ENCODE measurements around the gene PLCB1. TPM values are rescaled to one million over a fixed set of nuclear protein-coding genes. Genes with fewer than 3 reads are reported as not detected.
A peak's percentile ranks its signal among the peaks of the same experiment; 100 is the strongest.

The PLCB1 gene
- polyA plus RNA-seq, 4 donors, result 39.1 to 53.5 (median 46.3) TPM

DNA sequence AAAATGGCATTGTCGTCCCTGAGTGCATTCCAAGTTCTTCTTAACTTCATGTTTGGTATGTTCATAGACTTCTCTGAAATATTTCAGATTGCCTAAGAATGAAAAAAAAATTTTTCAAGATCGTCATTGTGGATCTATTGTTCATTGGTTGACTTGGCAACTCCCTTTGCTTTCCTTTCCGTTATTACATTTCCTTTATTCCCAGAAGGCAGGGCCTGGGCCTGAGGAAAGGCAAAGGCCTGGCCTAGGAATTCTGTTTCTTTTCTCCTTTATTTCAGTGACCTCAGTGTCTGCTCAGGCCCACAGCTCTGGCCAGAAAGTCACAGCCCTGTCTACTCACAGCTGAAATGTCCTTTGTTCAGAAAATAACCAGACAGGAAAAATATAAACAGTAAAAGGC is 535.2 kb downstream of the PLCB1 start:
- no peak for DNase-seq (ENCODE audit: low read depth in 4 of 4, low spot score in 3 of 4)

DNA sequence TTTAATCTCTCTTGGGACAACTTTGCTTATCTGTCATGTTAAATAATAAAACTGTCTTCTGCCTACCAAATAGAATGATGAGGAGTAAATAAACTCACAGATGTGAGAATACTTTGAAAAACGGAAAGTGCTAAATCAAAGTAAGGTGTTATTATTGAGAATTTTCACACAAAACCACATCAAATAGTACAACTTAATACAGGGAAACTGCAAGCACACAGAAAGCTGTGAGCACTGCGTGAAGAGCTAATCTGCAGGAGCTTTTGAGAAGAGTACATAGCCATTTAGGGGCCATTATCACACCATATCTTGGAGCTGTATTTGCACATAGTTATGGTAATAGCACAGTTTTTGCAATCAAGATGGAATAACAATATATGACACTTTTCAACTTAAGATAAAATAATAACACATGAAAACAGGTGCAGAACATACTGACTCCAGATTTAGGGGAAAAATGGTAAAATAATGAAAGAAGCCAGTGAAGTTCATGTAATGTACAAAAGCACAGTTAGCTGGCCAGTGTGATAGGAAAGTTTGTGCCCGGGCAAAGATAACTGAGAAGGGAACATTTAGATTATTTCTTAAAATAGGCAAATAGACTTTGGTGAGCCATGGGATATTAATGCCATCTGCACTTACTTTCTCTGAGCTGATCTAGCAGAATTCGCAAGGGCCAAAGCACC is 538.3 kb downstream of the PLCB1 start:
- DNase-seq (ENCODE audit: low read depth in 4 of 4, low spot score in 3 of 4), result no peak

DNA sequence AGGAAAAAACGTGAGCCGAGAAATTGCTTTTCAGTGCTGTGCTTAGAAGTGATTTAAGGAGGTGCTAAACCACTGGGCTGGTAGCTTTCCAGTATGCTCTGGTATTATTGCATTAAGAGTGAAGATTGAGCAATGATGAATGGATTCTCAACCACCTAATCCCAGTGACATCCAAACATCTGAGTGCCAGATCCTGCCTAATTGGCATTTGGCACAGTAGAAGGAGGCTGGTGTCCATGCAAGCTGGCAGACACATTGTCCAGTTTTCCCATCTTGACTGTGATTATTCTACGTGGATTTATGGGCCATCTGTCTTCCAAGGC is 538.8 kb downstream of the PLCB1 start:
- no peak for DNase-seq (ENCODE audit: low read depth in 4 of 4, low spot score in 3 of 4)

DNA sequence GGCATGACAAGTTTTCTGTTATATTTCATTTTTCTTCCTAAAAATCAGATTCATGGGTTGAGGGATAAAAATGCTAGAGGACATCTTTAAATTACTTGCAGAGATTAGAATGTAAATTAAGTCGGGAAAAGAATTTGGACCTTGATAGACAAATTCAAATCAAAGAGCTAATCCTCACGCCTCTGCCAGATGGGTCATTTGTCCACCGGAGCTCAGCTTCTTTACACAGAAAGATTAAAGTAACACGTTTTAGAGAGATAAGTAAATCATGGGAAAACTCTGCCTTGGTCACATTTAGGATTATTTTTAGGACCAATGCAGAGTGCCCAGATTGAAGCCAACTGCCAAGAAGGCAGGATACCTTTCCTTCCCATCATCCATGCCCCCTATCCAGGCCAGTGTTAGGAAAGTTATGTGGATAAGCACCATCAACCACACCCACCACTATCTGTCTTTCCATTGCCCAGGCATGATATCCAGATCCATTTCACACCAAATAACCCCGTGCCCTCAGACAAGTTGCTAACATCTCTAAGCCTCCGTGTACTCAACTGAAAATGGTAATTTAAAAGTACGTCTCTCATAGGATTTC is 539.4 kb downstream of the PLCB1 start:
- DNase-seq (ENCODE audit: low read depth in 4 of 4, low spot score in 3 of 4), result no peak

DNA sequence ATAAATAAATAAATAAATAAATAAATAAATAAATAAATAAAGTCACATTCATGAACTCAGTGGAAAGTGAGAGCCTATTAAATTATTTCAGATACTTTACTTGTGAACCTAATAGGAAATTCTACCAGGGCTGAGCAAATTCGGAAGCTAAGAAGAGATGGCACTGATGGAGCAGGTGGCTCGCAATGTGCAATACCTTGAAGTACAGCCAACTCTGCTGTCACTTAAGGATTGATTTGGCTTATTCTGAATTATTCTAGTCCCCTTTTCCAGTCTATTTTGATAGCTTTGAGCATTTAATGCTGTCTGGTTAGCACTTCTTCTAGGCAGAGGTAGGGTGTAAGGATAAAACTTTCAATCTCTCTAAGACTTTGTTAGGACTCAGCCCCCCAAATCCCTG is 541.0 kb downstream of the PLCB1 start:
- DNase-seq (ENCODE audit: low read depth in 4 of 4, low spot score in 3 of 4), result no peak

DNA sequence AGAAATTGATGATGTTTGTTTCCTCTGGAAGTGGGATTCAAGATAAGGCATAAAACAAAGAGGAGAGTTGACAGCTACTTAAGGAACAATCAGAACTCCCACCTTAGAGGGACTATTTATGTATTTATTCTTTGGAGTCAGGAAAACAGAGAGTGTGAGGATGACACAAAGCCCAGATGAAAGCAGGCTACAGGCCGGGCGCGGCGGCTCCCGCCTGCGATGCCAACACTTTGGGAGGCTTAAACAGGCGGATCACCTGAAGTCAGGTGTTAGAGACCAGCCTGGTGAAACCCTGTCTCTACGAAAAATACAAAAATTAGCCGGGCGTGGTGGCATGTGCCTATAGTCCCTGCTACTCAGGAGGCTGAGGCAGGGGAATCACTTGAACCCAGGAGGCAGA is 543.8 kb downstream of the PLCB1 start:
- DNase-seq (ENCODE audit: low read depth in 4 of 4, low spot score in 3 of 4), result no peak

DNA sequence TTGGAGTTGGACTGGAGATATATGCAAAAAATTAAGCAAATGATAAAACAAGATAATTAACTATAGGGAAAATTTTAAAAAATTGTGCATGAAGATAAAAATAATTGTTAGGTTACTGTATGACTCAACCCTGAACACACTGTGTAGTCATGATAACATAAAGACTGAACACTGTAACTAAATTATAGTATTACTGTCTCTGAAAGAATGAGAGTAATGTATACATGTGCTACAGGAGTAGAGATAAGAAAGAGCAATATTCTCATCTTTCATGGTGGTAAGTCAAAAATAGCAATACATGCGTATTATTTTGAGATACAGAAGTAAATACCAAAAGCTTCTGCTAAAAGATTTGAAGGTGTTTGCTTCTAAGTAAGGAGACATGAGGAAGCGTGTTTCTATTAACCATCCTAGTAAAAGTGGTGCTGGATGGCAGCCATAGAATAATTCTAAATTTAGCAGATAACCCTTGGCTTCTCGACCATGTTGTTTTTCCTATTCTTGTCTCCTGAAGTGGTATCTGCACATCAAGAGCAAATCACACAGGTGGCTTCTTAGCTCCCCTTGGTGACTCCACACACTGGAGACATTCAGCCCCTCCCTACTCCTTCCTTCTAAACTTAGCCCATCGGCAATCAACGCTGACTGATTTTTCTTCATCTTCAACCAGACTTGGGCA is 546.2 kb downstream of the PLCB1 start:
- no peak for DNase-seq (ENCODE audit: low read depth in 4 of 4, low spot score in 3 of 4)

DNA sequence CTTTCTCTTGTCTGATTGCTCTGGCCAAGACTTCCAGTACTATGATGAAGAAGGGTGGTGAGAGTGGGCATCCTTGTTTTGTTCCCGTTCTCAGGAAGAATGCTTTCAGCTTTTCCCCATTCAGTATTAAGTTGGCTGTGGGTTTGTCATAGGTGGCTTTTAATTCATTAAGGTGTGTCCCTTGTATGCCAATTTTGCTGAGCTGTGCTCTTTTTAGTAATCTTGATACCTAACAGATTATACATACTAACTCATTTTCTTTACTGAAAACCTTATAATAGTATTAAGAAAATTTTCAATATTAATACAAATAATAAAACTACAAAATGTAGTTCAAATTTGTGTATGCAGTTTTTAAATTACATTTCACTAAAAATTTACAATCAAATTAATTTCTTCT is 557.3 kb downstream of the PLCB1 start:
- DNase-seq (ENCODE audit: low read depth in 4 of 4, low spot score in 3 of 4), result no peak

DNA sequence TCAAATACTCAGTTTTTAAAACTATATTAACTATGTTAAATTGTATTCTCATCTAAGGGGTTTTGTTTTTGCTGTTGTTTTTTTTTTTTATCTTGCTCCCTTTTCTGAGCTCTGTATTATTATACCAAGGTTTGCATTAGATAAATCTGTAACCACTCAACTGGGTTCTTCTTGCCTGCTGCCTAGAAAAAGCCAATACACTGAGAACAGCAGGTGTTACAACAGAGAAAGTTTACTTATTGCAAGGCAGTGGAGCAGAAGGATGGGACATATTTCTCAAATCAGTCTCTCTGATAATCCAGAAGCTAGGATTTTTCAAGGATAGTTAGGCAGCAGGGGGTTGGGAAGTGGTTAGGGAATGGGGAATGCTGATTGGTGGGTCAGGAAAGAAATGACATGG is 558.0 kb downstream of the PLCB1 start:
- no peak for DNase-seq (ENCODE audit: low read depth in 4 of 4, low spot score in 3 of 4)

DNA sequence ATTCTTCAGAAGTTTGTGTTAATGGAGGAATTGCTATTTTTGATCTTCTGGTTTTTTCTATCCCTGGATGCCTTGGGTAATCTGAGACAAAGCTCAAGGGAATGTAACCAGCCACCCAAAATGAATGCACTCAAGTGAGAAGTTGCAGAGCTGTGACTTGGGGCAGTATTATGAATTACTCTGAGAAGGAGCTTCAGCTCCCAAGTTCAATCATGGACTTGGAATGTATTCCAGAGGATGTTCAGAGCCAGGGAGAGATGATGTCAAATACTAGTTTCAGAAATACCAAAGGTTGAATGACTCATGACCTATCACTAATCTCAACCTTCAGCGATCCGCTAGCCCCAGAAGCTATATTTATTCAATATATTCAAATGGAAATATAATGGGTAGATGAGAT is 561.6 kb downstream of the PLCB1 start:
- no peak for DNase-seq (ENCODE audit: low read depth in 4 of 4, low spot score in 3 of 4)

DNA sequence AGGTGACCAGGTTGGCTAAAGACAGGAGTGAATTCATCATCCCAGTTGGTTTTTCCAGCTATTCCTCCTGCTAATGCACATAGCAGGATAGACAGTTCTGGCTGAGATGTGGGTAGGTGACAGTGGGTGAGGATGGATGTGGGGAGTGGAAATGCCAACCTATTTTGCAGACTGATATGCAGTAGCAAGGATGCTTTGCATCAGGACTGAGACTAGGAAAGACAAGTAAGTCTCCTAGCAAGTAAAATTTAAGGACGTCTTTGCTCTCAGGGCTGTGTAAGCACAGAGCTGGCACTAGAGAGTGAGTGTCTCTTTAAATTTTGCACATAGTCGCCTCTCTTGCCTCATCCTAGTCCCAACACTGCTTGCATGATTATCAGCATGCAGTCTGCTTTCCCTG is 568.7 kb downstream of the PLCB1 start:
- DNase-seq (ENCODE audit: low read depth in 4 of 4, low spot score in 3 of 4), result no peak

DNA sequence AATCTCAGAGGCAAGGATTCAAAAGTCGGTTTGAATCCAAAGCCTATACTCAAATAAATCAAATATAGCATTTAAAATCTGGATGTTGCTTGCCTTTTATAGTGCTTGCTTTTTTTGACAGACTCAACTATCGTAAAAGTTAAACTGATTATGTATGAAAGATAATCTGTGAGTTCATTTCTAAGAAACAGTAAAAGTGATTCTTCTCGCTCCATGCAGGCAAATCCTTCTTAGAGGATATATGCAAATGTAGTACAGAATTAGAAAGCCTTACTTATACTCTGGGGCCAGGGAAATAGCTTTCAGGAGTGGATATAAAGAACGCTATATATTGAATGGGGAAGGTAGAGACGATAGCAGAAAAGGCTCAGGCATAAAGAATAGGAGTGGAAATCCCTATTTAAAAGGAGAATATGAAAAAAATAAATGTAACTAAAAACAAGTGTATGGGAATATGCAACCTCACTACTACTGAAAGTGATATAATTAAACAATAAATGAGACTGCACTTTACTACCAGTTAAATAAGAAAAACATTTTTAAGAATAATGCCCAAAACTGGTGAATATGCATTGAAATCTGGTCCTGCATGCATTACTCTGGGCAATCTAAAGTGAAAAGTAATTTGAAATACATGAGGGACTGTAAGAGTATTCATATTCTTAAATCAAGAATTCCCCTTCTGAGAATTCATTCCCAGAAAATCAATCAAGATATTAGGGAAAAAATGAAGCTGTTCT is 575.1 kb downstream of the PLCB1 start:
- DNase-seq (ENCODE audit: low read depth in 4 of 4, low spot score in 3 of 4), result no peak

DNA sequence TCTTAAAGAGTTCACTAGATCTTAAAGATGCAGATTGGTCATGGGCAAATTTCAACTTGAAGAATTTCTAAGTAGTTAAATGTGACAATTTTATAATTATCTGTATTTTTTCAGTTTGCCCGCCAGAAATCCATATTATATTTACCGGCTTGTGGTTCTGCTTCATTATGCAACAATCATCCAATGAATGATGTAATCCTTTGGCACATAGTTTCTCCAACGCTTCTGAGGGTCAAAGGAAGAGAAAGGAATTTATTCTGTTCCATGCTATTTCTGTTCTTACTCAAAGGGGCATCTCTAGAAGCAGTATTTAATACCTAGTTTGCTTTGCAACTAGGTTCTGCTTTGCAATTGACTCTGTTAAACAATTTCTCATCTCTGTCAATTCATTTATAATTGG is 577.6 kb downstream of the PLCB1 start:
- no peak for DNase-seq (ENCODE audit: low read depth in 4 of 4, low spot score in 3 of 4)

DNA sequence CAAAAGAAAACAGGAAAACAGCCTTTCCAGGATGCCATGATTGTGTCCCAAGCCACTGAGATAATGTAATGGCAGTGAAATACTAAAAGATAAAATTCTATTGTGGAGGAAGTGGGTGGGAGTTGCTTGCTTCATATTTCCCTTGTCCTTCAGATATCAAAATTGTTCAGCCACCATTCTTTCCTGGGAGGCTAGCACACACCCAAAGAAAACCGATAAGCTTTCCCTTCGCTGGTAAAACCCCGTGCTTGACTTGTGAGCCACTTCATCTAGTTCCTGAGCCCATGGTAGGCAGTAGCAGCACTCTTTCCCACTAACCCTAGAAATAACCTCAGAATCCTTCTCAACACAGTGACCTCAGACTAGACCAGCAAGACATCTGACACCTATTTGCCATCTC is 579.4 kb downstream of the PLCB1 start:
- DNase-seq (ENCODE audit: low read depth in 4 of 4, low spot score in 3 of 4), result no peak

DNA sequence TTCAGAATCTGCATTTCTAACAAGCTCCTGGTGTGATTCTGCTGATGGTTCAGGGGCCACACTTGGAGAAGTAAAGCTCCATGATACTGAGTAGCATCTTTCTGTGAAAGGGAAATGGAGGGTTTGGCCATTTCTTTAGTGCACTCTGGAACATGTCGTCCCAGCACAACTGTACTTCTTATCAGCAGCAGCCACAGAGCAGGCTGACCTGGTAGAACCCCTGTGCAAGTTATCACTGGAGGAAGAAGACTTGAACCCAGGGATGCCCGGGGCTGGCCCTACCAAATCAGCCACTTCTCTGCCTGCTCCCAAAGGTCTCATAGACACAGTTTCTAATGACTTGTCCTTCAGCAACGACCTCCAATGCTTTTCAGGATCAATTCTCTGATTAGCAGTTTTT is 582.1 kb downstream of the PLCB1 start:
- no peak for DNase-seq (ENCODE audit: low read depth in 4 of 4, low spot score in 3 of 4)

DNA sequence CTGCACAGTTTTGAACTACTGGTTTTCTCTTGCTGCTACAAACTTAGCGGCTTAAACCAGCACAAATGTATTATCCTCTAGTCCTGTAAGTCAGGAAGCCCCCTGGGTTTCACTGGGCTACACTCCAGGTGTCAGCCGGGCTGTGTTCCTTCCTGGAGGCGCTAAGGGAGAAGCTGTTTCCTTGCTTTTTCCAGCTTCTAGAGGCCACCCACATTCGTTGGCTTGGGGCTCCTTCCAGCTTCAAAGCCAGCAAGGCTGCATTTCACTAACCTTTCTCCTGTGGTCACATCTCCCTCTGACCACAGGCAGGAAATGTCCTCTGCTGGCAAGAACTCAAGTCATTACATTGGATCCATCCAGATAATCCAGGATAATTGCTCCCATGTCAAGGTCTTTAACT is 586.2 kb downstream of the PLCB1 start:
- no peak for DNase-seq (ENCODE audit: low read depth in 4 of 4, low spot score in 3 of 4)

DNA sequence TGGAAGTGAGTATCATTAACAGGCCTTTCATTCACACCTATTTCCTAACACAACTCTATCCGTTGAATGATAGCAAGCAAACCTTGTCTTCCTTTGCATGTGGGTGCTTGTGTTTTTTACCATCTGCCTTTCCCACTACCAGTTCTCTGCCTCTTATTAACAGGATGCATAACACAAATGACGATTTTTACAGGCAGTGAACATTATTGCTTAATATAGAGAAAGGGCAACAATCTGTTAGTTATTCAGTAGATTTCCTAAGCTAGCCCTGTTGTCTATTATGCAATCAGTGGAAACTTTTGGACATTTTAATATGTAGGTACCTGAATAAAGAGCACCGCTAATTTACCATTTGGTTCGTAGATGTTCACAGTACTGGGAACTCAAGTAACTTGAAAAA is 588.0 kb downstream of the PLCB1 start:
- DNase-seq (ENCODE audit: low read depth in 4 of 4, low spot score in 3 of 4), result no peak

DNA sequence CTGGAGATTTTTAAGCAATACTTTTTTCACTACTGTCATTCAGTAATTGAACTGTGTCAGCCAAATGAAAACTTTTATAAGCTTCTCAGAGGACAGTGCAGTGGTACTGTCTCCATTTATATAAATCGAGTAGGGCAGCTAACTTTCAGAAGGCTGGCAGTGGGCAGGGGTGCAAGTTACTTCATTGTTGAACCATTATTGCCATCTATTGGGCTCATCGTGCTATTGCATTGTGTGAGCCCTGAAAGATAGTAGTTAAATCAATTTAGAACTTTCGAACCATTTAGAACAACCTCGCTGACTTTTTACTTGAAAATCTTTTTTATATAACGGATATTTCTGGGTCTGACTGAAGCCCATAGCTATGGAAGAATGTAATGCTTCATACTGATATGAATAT is 589.0 kb downstream of the PLCB1 start:
- peak; percentile 35 to 55 (median 46) for DNase-seq (ENCODE audit: low read depth in 4 of 4, low spot score in 3 of 4)

DNA sequence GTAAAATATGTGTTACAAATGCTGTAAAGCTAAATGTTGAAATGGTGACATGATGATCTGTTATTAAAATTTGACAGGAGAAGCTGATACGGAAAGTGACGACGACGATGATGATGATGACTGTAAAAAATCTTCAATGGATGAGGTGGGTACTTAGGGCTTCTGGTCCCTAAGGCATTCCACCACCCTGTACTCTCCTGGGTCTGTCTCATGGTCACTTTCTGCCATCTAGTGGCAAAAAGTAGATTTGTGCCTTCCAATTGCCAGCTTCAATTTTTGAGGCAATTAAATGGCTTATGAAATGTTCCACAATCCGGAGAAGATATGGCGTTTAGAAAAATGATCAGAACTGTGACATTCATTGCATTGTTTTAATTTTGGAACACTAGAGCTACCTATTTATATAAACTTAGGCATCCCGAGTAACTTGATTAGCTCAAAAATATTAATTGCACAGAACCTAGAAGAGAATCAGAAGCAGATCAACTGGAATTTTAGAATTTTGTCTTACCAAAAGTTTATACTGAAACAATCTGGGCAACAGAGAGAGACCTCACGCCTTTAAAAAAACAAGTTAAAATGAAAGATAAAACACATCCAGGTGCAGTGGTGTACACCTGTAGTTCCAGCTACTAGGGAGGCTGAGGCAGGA is 590.3 kb downstream of the PLCB1 start:
- DNase-seq (ENCODE audit: low read depth in 4 of 4, low spot score in 3 of 4), result peak; percentile 38 to 54 (median 44)

DNA sequence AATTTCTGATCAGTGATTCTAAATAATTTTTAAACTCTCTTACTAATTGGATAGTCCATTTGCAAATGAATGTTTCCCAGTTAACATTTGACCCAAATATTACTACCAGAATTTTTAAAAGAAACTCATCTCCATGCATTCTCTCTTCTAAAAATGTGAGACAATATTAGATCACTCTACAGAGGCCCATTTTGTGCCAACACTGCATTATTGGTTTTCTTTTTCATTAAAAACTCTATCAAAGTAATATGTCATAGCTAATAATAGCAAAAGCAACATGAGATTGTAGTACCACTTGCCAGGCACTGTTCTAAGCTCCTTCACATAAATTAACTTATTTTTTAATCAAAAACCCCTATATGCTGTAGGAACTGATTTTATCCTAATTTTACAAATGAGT is 591.2 kb downstream of the PLCB1 start:
- DNase-seq (ENCODE audit: low read depth in 4 of 4, low spot score in 3 of 4), result no peak

DNA sequence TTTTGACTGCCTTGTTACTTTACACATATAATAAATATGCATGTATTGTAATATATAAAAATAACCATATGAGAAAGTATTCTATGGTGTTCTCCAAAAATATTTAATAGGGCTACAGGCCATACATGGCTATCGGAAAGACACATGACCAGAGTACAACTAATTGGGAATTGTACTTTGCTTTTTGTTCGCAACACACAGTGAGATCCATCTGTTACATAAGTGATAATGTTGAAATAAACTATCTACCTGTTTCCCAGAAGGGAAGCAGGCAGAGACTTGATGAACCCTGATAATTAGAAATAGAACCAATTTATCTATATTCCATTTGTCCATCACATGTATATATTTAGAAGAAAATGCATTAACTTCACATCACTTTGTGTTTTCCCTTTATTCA is 592.8 kb downstream of the PLCB1 start:
- no peak for DNase-seq (ENCODE audit: low read depth in 4 of 4, low spot score in 3 of 4)
